PC-9 (cell line): ENCODE data around the gene SFN.

Source experiments
- EZH2 ChIP-seq: fragments of 200-600 bp; sonication (generic); IDR thresholded peaks from 2 replicates; pipeline ENCODE4 v1.8.0; 2017; ENCODE audit warnings: antibody characterized with exemption, low read depth
- TF ChIP-seq, protein P1 (sequence below): fragments of 200-600 bp; sonication (generic); conservative IDR thresholded peaks from 2 replicates; pipeline ENCODE4 v1.6.1; 2017; ENCODE audit warnings: mixed run types, antibody characterized with exemption, mild to moderate bottlenecking, moderate library complexity

DNA sequence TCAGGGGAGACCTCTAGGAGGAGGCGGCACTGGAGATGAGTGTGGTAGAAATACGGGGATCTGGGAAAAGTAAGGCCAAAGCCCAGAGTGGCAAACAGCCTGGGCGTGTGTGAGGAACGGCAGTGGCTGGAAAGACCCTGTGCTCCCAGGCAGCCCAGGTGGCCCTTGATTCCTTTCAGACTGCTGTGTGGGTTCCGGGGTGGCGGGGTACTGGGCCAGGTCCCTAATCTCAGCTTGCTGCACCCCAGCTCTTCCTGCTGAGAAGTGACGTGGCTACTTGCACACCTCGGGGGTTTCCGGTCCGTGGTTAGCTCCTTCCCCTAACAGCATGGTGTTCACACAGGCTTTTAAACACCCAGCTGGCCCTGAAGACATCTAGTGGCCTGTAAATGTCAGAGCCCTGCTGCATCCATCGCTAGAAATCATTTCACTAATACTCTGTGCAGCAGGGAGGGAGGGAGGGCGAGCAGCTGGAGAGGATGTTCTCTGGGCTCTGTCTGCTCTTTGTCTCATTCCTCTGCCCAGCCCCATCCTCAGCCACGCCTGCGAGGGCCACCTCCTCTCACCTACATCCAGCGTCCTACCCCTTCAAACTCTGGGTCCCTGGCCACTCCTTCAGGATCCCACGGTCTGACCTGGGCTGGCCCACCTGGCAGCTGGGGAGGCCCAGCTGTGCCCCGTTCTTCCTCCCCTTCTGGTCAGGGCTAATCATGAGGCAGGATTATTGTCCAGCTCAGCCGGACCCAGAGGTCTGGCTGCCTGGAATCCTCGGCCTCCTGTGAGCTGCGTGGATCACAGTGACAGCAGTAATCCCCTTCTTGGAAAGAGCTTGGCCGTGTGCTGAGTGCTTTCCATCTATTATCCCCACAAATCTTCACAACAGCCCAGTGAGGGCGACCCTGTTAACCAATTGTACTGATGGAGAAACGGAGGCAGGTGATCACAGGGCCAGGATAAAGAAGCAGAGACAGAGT, 29.2 kb upstream of the SFN start:
- TF ChIP-seq, protein P1, sequence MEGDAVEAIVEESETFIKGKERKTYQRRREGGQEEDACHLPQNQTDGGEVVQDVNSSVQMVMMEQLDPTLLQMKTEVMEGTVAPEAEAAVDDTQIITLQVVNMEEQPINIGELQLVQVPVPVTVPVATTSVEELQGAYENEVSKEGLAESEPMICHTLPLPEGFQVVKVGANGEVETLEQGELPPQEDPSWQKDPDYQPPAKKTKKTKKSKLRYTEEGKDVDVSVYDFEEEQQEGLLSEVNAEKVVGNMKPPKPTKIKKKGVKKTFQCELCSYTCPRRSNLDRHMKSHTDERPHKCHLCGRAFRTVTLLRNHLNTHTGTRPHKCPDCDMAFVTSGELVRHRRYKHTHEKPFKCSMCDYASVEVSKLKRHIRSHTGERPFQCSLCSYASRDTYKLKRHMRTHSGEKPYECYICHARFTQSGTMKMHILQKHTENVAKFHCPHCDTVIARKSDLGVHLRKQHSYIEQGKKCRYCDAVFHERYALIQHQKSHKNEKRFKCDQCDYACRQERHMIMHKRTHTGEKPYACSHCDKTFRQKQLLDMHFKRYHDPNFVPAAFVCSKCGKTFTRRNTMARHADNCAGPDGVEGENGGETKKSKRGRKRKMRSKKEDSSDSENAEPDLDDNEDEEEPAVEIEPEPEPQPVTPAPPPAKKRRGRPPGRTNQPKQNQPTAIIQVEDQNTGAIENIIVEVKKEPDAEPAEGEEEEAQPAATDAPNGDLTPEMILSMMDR: no peak
- no peak for TF ChIP-seq EZH2
